ENCODE data around the gene ARRDC4.

The ARRDC4 gene

GRCh38 chr15:97953254-97953653 lies 7.2 kb upstream of the ARRDC4 start:
- TF ChIP-seq CTCF (IDR thresholded peaks at IDR 0.05; ENCODE audit: low read depth, low read length, missing control alignments), result no peak
- in situ Hi-C loops (cut with HindIII; ENCODE audit: low sequenced_read_pairs), result no loop called here
- H3K4me3 ChIP-seq (ENCODE audit: low read depth, low read length), result no peak overlapping the region
- DNase-seq (ENCODE audit: low read depth), result no peak

GRCh38 chr15:97953748-97954147 lies 6.8 kb upstream of the ARRDC4 start:
- no peak for DNase-seq (ENCODE audit: low read depth)
- TF ChIP-seq CTCF (IDR thresholded peaks at IDR 0.05; ENCODE audit: low read depth, low read length, missing control alignments), result no peak

GRCh38 chr15:97955035-97955434 lies 5.5 kb upstream of the ARRDC4 start:
- in situ Hi-C loops (cut with HindIII; ENCODE audit: low sequenced_read_pairs), result no loop called here
- no peak overlapping the region for H3K4me3 ChIP-seq (ENCODE audit: low read depth, low read length)
- TF ChIP-seq CTCF (IDR thresholded peaks at IDR 0.05; ENCODE audit: low read depth, low read length, missing control alignments), result no peak
- no peak for DNase-seq (ENCODE audit: low read depth)

More at GRCh38 chr15:97953748-97954147, 6.8 kb upstream of the ARRDC4 start:
- in situ Hi-C loops (cut with HindIII; ENCODE audit: low sequenced_read_pairs), result no loop called here
- no peak overlapping the region for H3K4me3 ChIP-seq (ENCODE audit: low read depth, low read length)

GRCh38 chr15:97955529-97955928 lies 5.0 kb upstream of the ARRDC4 start:
- no peak for TF ChIP-seq CTCF (IDR thresholded peaks at IDR 0.05; ENCODE audit: low read depth, low read length, missing control alignments)
- in situ Hi-C loops (cut with HindIII; ENCODE audit: low sequenced_read_pairs), result no loop called here
- no peak overlapping the region for H3K4me3 ChIP-seq (ENCODE audit: low read depth, low read length)
- DNase-seq (ENCODE audit: low read depth), result no peak

DNA sequence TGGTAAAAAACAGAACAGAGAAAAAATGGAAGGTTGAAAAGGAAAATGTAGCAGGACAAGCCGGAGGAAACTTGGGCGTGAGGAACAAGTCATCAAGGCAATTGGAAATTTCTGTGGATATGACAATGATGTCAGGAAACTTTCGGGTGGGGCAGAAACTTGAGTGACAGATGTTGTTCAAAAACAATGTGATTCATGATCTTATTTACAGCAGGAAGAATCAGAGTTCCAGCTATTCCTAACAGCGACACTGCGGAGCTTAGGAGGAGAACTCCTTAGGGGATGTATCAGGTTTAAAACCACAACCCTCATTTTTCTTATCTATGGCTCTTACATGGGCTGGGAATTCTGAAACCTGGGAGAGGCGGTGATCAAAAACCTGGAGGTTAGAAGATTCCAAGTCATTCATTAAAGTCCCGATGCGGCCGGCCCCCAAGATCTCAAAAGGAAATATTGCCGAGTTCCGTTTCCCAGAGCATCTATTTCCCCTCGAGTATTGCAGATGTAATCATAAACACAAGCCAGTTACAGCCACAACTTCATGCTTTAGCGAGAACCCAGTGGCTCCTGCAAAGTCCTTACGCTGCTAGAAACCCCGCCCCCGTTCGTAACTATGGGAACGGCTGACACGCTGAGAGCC lies 659 bp upstream of the ARRDC4 start:
- TF ChIP-seq CTCF (IDR thresholded peaks at IDR 0.05; ENCODE audit: low read depth, low read length, missing control alignments), result no peak
- in situ Hi-C loops (cut with HindIII; ENCODE audit: low sequenced_read_pairs), result no loop called here
- no peak for DNase-seq (ENCODE audit: low read depth)
- H3K4me3 ChIP-seq (ENCODE audit: low read depth, low read length), result peak overlapping the region; percentile 85

DNA sequence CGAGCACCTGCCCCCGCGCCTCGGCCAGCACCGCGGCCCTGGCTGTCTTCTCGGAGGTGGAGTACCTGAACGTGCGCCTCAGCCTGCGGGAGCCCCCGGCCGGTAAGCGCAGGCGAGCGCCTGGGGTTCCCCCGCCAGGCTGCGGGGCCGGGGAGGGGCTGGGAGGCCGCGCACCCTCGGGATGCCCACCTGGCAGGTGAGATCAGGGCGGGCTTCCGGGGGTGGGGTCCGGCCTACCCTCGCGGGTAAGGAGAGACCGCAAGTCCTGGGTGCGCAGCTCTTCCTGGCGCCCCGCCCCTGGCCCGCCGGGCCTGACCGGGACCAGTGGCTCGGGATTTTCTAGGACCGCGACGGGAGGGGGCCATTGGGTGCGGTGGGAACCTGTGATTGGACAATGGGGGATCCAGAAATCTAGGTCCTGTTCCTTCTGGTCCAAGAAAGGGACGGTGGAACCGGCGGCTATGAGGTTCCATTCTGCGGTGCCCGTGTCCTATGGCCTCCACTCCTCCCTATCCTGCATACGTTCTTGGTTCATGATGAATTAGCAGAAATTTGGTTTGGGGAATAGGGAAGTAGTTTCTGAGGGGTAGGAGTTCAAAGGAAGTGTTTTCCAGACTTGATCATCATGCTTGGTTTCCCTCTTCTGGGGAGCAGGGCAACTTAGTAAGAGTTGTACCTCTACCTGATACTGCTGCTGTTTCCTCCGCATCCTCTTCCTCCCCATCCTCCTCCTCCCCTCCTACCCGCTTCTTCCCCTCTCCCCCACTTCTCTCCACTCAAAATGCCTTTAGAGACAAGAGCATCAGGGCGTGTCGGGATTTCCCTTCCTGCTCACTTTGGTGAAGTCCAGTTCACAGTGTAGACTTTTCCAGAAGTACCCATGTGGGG lies 808 bp downstream of the ARRDC4 start:
- no peak for DNase-seq (ENCODE audit: low read depth)
- TF ChIP-seq CTCF (IDR thresholded peaks at IDR 0.05; ENCODE audit: low read depth, low read length, missing control alignments), result no peak
- H3K4me3 ChIP-seq (ENCODE audit: low read depth, low read length), result peak overlapping the region; percentile 85
- in situ Hi-C loops (cut with HindIII; ENCODE audit: low sequenced_read_pairs), result no loop called here
